T-helper 1 cell treated with Interleukin-12 subunit alpha and Interleukin-12 subunit beta and Interleukin-4 antibody, amounts not matched to agents 30 ng/mL and 1 ng/mL, for 36 hours (primary cell): ENCODE results near the gene CLIC5. TPM values are rescaled to one million over a fixed set of nuclear protein-coding genes. Genes with fewer than 3 reads are reported as not detected.

ENCODE experiments used
- intact Hi-C: fragments of 100-400 bp; cut with micrococcal nuclease; formaldehyde crosslinking; loops from one replicate; pipeline ENCODE4 v1.15.1; 2024
- total RNA-seq: library from RNA; stranded (reverse); gene quantifications from 2 replicates; pipeline ENCODE4 v1.2.3, GENCODE V29; 2022

Gene CLIC5
- total RNA-seq, 1 donor from 2014 or later, result 4.4 TPM

- intact Hi-C loops, result loop anchor here (1.0 to 10.0 kb wide), 6 partner anchors 82 to 885 kb away; partner anchors contain the start of gene ENPP4
Observed at GRCh38 chr6:45929421-45930361, 86.0 kb downstream of the CLIC5 start.

DNA sequence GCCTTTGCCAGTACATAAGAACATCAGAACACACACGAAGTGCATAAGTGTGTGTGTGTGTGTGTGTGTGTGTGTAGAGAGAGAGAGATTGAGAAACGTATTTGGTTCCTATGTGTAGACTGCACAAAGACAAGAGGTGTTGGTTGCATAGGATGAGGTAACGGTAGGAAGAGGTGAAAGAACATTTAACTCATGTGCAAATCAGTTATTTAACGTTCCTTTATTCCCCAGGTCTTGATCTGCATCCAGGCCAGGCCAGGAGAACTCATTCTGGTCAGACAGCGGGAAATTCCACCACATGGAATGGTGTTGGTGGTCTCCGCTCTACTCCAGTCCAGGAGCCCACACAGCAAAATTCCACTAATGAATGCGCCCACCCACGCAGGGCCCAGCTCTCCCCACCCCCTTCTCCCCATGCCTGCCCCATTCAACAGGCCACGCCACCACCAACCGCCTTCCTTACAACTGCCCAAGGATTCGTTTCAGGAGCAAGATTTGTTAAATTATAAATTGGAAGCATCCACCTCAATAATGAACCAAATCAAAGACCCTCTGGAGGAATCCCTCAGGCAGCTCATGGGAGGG lies 86.8 kb downstream of the CLIC5 start:
- intact Hi-C loops, result loop anchor here (10.0 kb wide), 1 partner anchor 884 kb away; no protein-coding TSS in a partner anchor

- intact Hi-C loops, result loop anchor here (10.0 kb wide), 1 partner anchor 883 kb away; no protein-coding TSS in a partner anchor
Observed at GRCh38 chr6:45927421-45928320, 88.0 kb downstream of the CLIC5 start.

GRCh38 chr6:45926423-45926822 lies 89.2 kb downstream of the CLIC5 start:
- intact Hi-C loops, result loop anchor here (10.0 kb wide), 1 partner anchor 882 kb away; no protein-coding TSS in a partner anchor

DNA sequence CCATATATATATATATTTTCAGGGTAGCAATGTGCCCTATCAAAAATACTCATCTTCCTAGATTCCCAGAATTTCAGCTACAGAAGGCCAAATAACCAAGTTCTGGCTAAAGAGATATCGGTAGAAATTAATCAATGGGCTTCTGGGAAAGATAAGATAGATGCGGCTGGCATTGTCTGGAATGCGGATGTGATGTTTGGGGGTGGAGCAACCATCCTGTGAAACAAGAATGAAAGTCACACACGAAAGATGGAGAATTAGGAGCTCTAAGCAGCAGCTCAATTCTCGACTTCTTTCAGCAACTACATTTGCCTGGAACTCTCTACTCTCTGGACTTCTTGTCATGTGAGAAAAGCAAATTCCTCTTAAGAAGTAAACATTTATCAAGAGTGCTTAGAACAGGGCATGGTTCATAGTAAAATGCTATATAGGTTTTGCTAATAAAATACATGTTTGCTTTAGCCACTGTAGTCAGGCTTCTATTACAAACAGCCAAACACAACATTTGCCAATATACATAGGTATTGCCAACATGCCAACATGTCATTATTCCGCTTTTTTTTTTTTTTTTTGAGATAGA lies 90.8 kb downstream of the CLIC5 start:
- intact Hi-C loops, result loop anchor here (1.0 to 10.0 kb wide), 5 partner anchors 123 to 993 kb away; no protein-coding TSS in a partner anchor

- intact Hi-C loops, result loop anchor here (1.0 to 10.0 kb wide), 7 partner anchors 122 to 992 kb away; no protein-coding TSS in a partner anchor
Observed at GRCh38 chr6:45923831-45924391, 91.7 kb downstream of the CLIC5 start.

GRCh38 chr6:45922728-45923351 lies 92.8 kb downstream of the CLIC5 start:
- intact Hi-C loops, result loop anchor here (1.0 to 10.0 kb wide), 14 partner anchors 186 to 1492 kb away; no protein-coding TSS in a partner anchor

DNA sequence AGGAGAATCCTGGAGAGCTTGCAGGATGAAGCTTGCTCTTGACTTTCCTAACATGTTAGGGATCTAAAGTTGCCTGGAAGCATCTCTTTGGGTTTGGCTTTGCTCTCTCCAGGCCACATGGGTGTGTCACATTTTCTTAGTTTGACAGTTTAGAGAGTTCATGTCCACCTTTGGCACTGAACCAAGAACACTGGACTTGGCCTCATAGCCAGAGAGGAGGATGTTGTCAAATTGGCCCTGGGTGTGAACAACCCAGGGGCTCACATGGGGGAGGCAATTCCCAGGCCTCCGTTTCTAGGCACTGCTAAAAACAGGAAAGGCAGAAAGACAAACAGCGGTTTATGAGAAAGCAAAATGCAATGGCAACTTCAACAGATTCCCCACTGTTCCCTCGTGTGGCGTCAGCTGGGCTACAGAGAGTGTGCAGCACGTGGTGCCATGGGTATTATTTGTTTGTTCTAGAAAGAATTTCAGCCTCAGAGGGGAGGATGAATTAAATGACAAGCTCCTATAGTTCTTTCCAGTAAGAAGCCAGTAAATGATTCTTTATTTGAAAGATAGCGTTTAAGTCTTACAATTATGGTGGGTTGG lies 93.9 kb downstream of the CLIC5 start:
- intact Hi-C loops, result loop anchor here (1.0 to 10.0 kb wide), 14 partner anchors 91 to 1490 kb away; no protein-coding TSS in a partner anchor

- intact Hi-C loops, result loop anchor here (2.0 to 10.0 kb wide), 5 partner anchors 90 to 989 kb away; no protein-coding TSS in a partner anchor
Observed at GRCh38 chr6:45920819-45921511, 94.7 kb downstream of the CLIC5 start.

DNA sequence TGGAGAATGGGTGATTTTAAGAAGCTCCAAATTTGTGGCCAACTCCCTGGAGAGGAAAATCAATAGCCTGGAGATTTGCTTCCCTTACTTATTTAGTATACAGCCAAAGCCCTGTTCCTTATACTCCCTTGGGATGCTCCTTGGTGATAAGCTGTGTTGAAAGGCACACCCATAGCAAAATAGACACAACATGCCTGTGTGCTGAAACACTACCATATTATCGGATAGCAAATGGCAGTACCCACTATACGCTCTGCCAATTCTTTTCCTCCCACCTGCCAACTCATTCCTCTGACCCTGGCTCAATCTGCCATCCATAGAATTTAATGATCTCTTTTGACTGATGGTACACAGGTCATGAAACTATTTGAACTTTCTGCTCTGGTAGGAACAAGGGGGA lies 98.2 kb downstream of the CLIC5 start:
- intact Hi-C loops, result no loop called here

GRCh38 chr6:45916692-45917091 lies 99.0 kb downstream of the CLIC5 start:
- intact Hi-C loops, result no loop called here

DNA sequence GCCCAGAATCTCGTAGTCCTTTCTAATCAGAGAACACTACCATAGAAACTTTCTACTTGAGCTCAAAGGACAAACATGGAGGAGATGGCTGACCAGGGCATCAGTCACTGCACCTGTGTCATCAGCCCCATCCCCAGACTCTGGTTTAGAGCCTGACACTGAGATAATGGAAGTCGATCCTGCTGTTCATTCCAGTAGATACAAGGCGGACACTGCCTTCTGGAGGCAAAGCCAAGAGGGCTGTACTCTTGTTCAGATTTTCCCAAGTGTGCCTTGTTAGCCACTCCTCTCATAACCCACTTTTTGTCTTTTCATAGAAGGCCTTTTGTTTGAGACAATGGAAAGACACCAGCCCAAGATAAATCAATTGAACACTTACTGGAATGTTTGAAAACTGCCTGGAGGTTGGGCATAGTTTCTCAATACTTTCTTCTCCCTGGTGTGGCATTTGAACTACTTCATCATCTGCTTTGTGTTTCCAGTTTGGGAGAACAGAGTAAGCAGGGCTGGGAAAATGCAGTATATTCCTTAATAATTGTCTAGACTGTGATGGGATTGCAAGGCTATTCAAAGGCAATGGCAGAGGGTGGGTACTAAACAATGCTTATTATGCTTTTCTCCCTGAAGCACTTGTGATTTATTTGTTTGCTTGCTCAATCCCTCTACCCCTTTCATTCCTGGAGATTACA lies 99.7 kb downstream of the CLIC5 start:
- intact Hi-C loops, result no loop called here

DNA sequence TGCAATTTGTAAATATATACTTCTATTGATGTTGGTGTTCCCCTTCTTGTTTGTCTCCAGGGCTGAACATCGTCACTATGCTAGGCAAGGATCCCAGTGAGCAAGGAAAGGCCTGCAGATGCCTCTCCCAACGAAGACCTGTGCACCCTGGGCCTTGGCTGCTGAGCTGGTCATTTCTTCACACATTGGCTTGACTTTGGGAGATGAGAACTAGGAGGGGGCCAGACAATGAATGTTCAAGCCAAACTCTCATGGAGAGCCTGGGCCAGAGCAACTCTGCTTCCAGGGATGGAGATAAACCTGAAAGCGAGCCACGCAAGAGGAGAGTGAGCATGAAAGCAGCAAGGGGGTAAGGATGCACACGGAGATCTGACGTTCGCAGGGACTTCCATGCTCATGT lies 104.0 kb downstream of the CLIC5 start:
- intact Hi-C loops, result no loop called here

GRCh38 chr6:45903959-45904358 lies 111.7 kb downstream of the CLIC5 start:
- intact Hi-C loops, result no loop called here

DNA sequence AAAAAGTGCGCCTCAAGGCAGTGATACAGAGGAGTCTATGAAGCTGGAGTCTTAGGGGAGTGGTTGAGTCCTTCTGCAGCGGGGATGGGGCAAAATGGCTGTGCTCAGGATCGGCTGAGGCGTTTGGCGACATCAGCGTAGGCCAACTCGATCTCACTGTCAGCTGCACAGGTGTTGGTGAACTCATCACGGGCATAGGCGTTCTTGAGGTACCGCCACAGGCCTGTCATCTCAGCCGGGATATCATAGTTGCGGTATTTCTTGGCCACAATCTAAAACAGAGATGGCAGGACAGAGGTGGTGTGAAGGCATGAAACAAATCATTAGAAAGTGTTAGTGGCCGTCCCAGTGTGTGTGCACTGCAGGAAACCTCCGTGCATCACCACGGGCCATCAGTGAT lies 112.7 kb downstream of the CLIC5 start:
- intact Hi-C loops, result no loop called here

DNA sequence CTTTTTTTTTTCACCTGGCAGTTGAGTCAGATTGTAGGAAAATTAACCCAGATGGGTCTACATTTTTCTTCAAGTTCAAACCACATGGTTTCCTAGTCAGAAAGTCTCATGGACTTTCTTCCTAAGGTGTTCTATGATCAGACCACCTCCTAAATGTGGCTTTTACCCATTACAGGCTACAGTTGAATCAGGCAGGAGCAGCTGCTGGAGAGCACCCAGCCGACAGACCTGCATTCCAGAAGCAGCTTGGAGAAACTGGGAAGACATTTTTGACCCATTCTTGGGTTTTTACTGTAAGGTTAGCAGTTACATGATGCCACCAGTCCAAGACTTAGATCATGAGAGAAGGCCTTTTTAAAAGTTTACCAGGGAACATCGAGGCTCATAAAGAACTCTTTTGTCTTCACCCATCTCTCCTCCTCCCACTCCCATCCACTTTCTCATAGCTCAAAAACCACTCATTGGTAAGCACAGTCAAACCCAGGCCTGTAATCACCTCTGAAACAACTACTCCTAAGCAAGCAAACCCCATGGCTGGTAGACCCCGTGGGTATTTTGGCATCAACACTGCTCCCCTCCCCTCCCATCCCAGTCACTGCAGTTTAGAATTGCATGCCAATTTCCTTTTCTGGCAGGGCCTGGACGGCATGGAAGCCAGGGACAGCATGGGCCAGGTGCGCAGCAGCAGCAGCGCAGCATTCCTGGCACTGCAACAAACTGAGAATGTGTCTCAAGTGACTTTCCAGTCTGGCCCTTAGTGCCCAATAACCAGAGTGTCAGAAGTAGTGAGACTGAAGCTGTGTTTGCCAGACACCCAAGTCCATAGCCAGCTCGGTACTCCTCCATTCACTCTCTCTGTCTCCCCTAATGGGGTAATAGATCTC lies 113.7 kb downstream of the CLIC5 start:
- intact Hi-C loops, result no loop called here
